ENCODE results near the gene SCARB2. TPM values are rescaled to one million over a fixed set of nuclear protein-coding genes. Genes with fewer than 3 reads are reported as not detected.
A peak's percentile ranks its signal among the peaks of the same experiment; 100 is the strongest.

SCARB2 gene
- total and polyA plus RNA-seq, 2 donors = 34.7 to 46.6 TPM

- Histone ChIP-seq H3K27ac (ENCODE audit: low read depth in 1 of 2, low read length in 1 of 2) (peak overlapping the region; percentile 42 to 66), H3K9me3 (ENCODE audit: control insufficient read depth in 2 of 2, insufficient read depth in 1 of 2, low read length in 1 of 2) (no peaks in the 10 kb centered on the region), H3K4me1 (ENCODE audit: control insufficient read depth in 2 of 2, insufficient read depth in 2 of 2, low read length in 2 of 2) (peaks cover 13 to 21% of the 10 kb centered on the region in 2 donors), H3K4me3 (ENCODE audit: low read length in 2 of 2) (no peak overlapping the region), H3K27me3 (ENCODE audit: control insufficient read depth in 2 of 2, insufficient read depth in 1 of 2, low read length in 1 of 2) (peaks cover 0 to 8% of the 10 kb centered on the region in 2 donors), H3K36me3 (ENCODE audit: control insufficient read depth in 2 of 2, insufficient read depth in 2 of 2, low read length in 1 of 2) (no peaks in the 10 kb centered on the region)
- WGBS = 31% methylated on average over 9 of the region's 9 CpGs
- DNase-seq (ENCODE audit: low read depth in 6 of 9, low spot score in 9 of 9) = no peak
These were observed 5.4 kb downstream of the SCARB2 start for GRCh38 chr4:76208005-76208765.

- DNase-seq (ENCODE audit: low read depth in 6 of 9, low spot score in 9 of 9) = no peak
- Histone ChIP-seq H3K27ac (ENCODE audit: low read depth in 1 of 2, low read length in 1 of 2) (no peak overlapping the region), H3K4me1 (ENCODE audit: control insufficient read depth in 2 of 2, insufficient read depth in 2 of 2, low read length in 2 of 2) (peaks cover 7 to 14% of the 10 kb centered on the region in 2 donors), H3K36me3 (ENCODE audit: control insufficient read depth in 2 of 2, insufficient read depth in 2 of 2, low read length in 1 of 2) (no peaks in the 10 kb centered on the region), H3K9me3 (ENCODE audit: control insufficient read depth in 2 of 2, insufficient read depth in 1 of 2, low read length in 1 of 2) (no peaks in the 10 kb centered on the region), H3K27me3 (ENCODE audit: control insufficient read depth in 2 of 2, insufficient read depth in 1 of 2, low read length in 1 of 2) (peaks cover 0 to 7% of the 10 kb centered on the region in 2 donors), H3K4me3 (ENCODE audit: low read length in 2 of 2) (no peak overlapping the region)
These were observed 6.1 kb downstream of the SCARB2 start for GRCh38 chr4:76207549-76207948.

DNA sequence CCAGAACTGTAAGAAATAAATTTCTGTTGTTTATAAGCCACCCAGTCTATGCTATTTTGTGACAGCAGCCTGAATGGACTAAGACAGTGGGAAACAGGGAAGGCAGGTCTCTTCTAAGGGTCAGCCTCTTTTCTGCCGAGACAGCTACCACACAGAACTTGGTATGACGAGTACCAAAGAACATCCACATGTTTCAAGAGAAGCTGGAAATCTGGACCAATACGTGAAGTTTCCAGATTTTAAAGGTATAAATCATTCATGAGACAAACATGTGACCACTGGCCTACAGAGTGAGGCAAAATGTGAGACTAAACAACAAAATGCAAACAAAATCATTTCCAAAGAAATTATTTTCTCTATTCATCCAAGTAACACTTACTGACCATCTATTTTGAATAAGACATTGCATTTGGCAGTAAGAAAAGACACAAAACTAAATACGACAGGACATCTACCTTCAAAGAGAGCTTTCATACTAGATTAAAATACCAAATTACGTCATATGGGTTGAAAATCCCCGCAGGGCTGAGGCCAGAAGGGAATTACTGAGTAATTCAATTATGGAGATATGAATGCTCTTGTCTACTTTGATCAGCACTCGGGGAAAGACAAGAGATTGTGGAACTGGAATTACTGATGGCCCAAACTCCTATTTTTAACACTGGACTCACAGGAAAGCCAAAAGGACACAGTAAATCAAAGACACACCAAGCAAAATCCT is 7.2 kb downstream of the SCARB2 start:
- peaks cover 5 to 7% of the 10 kb centered on the region in 2 donors for H3K4me1 ChIP-seq (ENCODE audit: control insufficient read depth in 2 of 2, insufficient read depth in 2 of 2, low read length in 2 of 2)
- no peaks in the 10 kb centered on the region for H3K9me3 ChIP-seq (ENCODE audit: control insufficient read depth in 2 of 2, insufficient read depth in 1 of 2, low read length in 1 of 2)
- H3K27ac ChIP-seq (ENCODE audit: low read depth in 1 of 2, low read length in 1 of 2) = no peak overlapping the region
- no peaks in the 10 kb centered on the region for H3K27me3 ChIP-seq (ENCODE audit: control insufficient read depth in 2 of 2, insufficient read depth in 1 of 2, low read length in 1 of 2)
- 95% methylated on average over 7 of the region's 7 CpGs for WGBS
- no peak for DNase-seq (ENCODE audit: low read depth in 6 of 9, low spot score in 9 of 9)
- H3K36me3 ChIP-seq (ENCODE audit: control insufficient read depth in 2 of 2, insufficient read depth in 2 of 2, low read length in 1 of 2) = no peaks in the 10 kb centered on the region
- H3K4me3 ChIP-seq (ENCODE audit: low read length in 2 of 2) = no peak overlapping the region

DNA sequence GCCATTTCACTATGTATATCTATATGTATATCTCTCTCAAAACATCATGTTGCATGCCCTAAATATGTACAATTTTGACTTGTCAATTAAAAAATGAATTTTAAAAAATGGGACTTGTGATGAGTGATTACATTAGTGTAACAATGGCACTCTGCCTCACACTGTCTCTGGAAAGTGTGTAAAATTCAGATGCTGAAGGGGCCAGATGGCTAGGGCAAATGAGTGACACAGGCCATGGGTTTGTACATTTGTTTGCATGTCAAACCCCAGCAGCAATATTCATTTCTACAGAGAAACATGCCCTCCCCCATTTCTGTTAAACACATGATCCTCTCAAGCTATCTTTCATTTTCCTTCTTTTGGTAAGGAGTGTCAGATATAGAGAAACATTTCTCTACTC is 8.1 kb downstream of the SCARB2 start:
- Histone ChIP-seq H3K4me3 (ENCODE audit: low read length in 2 of 2) (no peak overlapping the region), H3K36me3 (ENCODE audit: control insufficient read depth in 2 of 2, insufficient read depth in 2 of 2, low read length in 1 of 2) (no peaks in the 10 kb centered on the region), H3K27me3 (ENCODE audit: control insufficient read depth in 2 of 2, insufficient read depth in 1 of 2, low read length in 1 of 2) (no peaks in the 10 kb centered on the region), H3K9me3 (ENCODE audit: control insufficient read depth in 2 of 2, insufficient read depth in 1 of 2, low read length in 1 of 2) (no peaks in the 10 kb centered on the region), H3K27ac (ENCODE audit: low read depth in 1 of 2, low read length in 1 of 2) (no peak overlapping the region), H3K4me1 (ENCODE audit: control insufficient read depth in 2 of 2, insufficient read depth in 2 of 2, low read length in 2 of 2) (peaks cover 5 to 15% of the 10 kb centered on the region in 2 donors)
- DNase-seq (ENCODE audit: low read depth in 6 of 9, low spot score in 9 of 9) = no peak

GRCh38 chr4:76204936-76205335 is 8.7 kb downstream of the SCARB2 start:
- DNase-seq (ENCODE audit: low read depth in 6 of 9, low spot score in 9 of 9) = no peak
- H3K36me3 ChIP-seq (ENCODE audit: control insufficient read depth in 2 of 2, insufficient read depth in 2 of 2, low read length in 1 of 2) = no peaks in the 10 kb centered on the region
- H3K27me3 ChIP-seq (ENCODE audit: control insufficient read depth in 2 of 2, insufficient read depth in 1 of 2, low read length in 1 of 2) = no peaks in the 10 kb centered on the region
- WGBS = 100% methylated on average over 1 of the region's 1 CpG
- H3K4me1 ChIP-seq (ENCODE audit: control insufficient read depth in 2 of 2, insufficient read depth in 2 of 2, low read length in 2 of 2) = peaks cover 6 to 19% of the 10 kb centered on the region in 2 donors
- no peaks in the 10 kb centered on the region for H3K9me3 ChIP-seq (ENCODE audit: control insufficient read depth in 2 of 2, insufficient read depth in 1 of 2, low read length in 1 of 2)
- no peak overlapping the region for H3K4me3 ChIP-seq (ENCODE audit: low read length in 2 of 2)
- no peak overlapping the region for H3K27ac ChIP-seq (ENCODE audit: low read depth in 1 of 2, low read length in 1 of 2)

DNA sequence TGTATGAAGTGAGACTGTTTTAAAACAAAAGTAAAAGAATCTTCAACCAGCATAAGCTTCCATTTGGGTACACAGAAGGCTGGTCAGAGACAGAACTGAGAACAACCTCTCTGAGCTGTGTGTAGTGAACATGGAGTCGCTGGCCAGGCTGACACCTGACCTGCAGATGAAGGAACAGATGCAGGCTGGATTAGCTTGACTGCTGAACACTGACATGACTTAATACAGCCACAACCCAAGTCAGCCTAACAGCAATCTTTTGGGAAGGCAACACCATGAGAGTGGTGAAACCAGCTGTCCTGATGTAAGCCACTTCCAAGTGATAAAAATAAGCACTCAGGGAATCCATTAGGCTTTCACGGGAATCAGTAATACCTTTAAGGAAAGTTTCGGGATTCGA is 10.1 kb downstream of the SCARB2 start:
- DNase-seq (ENCODE audit: low read depth in 6 of 9, low spot score in 9 of 9) = no peak
- Histone ChIP-seq H3K9me3 (ENCODE audit: control insufficient read depth in 2 of 2, insufficient read depth in 1 of 2, low read length in 1 of 2) (no peaks in the 10 kb centered on the region), H3K36me3 (ENCODE audit: control insufficient read depth in 2 of 2, insufficient read depth in 2 of 2, low read length in 1 of 2) (no peaks in the 10 kb centered on the region), H3K27ac (ENCODE audit: low read depth in 1 of 2, low read length in 1 of 2) (no peak overlapping the region), H3K4me1 (ENCODE audit: control insufficient read depth in 2 of 2, insufficient read depth in 2 of 2, low read length in 2 of 2) (peaks cover 14 to 29% of the 10 kb centered on the region in 2 donors), H3K4me3 (ENCODE audit: low read length in 2 of 2) (no peak overlapping the region), H3K27me3 (ENCODE audit: control insufficient read depth in 2 of 2, insufficient read depth in 1 of 2, low read length in 1 of 2) (no peaks in the 10 kb centered on the region)
- 98% methylated on average over 4 of the region's 4 CpGs for WGBS

DNA sequence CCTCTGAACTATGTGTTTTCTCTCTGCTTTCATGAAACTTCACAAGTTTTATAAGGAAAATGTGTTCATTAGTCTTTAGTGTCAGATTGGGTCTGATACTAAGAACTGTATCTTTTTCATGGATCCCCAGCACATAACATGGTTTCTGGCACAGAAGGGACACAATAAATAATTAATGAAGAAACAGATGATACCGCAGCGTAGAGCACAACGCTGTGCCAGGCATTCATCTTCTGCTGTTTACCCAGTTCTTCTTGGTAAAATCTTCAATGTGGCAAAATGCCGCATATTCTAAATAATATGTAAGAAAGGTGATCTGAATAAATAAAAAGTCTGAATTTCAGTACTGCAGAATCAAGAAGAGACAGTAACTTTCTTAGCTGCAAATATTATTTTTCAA is 12.3 kb downstream of the SCARB2 start:
- H3K27me3 ChIP-seq (ENCODE audit: control insufficient read depth in 2 of 2, insufficient read depth in 1 of 2, low read length in 1 of 2) = no peaks in the 10 kb centered on the region
- H3K36me3 ChIP-seq (ENCODE audit: control insufficient read depth in 2 of 2, insufficient read depth in 2 of 2, low read length in 1 of 2) = peaks cover 0 to 2% of the 10 kb centered on the region in 2 donors
- no peak overlapping the region for H3K27ac ChIP-seq (ENCODE audit: low read depth in 1 of 2, low read length in 1 of 2)
- peaks cover 30 to 47% of the 10 kb centered on the region in 2 donors for H3K4me1 ChIP-seq (ENCODE audit: control insufficient read depth in 2 of 2, insufficient read depth in 2 of 2, low read length in 2 of 2)
- DNase-seq (ENCODE audit: low read depth in 6 of 9, low spot score in 9 of 9) = no peak
- WGBS = over 99% methylated on average over 4 of the region's 4 CpGs
- H3K4me3 ChIP-seq (ENCODE audit: low read length in 2 of 2) = no peak overlapping the region
- H3K9me3 ChIP-seq (ENCODE audit: control insufficient read depth in 2 of 2, insufficient read depth in 1 of 2, low read length in 1 of 2) = no peaks in the 10 kb centered on the region

GRCh38 chr4:76200771-76201231 is 12.8 kb downstream of the SCARB2 start:
- peaks cover 0 to 2% of the 10 kb centered on the region in 2 donors for H3K36me3 ChIP-seq (ENCODE audit: control insufficient read depth in 2 of 2, insufficient read depth in 2 of 2, low read length in 1 of 2)
- WGBS = 93% methylated on average over 4 of the region's 4 CpGs
- no peak overlapping the region for H3K27ac ChIP-seq (ENCODE audit: low read depth in 1 of 2, low read length in 1 of 2)
- H3K27me3 ChIP-seq (ENCODE audit: control insufficient read depth in 2 of 2, insufficient read depth in 1 of 2, low read length in 1 of 2) = no peaks in the 10 kb centered on the region
- peaks cover 30 to 47% of the 10 kb centered on the region in 2 donors for H3K4me1 ChIP-seq (ENCODE audit: control insufficient read depth in 2 of 2, insufficient read depth in 2 of 2, low read length in 2 of 2)
- no peak overlapping the region for H3K4me3 ChIP-seq (ENCODE audit: low read length in 2 of 2)
- no peaks in the 10 kb centered on the region for H3K9me3 ChIP-seq (ENCODE audit: control insufficient read depth in 2 of 2, insufficient read depth in 1 of 2, low read length in 1 of 2)
- DNase-seq (ENCODE audit: low read depth in 6 of 9, low spot score in 9 of 9) = no peak

- H3K36me3 ChIP-seq (ENCODE audit: control insufficient read depth in 2 of 2, insufficient read depth in 2 of 2, low read length in 1 of 2) = peaks cover 0 to 2% of the 10 kb centered on the region in 2 donors
- peaks cover 30 to 47% of the 10 kb centered on the region in 2 donors for H3K4me1 ChIP-seq (ENCODE audit: control insufficient read depth in 2 of 2, insufficient read depth in 2 of 2, low read length in 2 of 2)
- WGBS = 8% methylated on average over 13 of the region's 13 CpGs
- peak overlapping the region; percentile 9 to 93 for H3K27ac ChIP-seq (ENCODE audit: low read depth in 1 of 2, low read length in 1 of 2)
- H3K4me3 ChIP-seq (ENCODE audit: low read length in 2 of 2) = no peak overlapping the region
- peak in 8 of 9 donors; percentile 44 to 87 (median 66) for DNase-seq (ENCODE audit: low read depth in 6 of 9, low spot score in 9 of 9)
- H3K9me3 ChIP-seq (ENCODE audit: control insufficient read depth in 2 of 2, insufficient read depth in 1 of 2, low read length in 1 of 2) = no peaks in the 10 kb centered on the region
- no peaks in the 10 kb centered on the region for H3K27me3 ChIP-seq (ENCODE audit: control insufficient read depth in 2 of 2, insufficient read depth in 1 of 2, low read length in 1 of 2)
These were observed 13.9 kb downstream of the SCARB2 start for GRCh38 chr4:76199664-76200211.

Data from thymus (tissue), 11 donors.